A549 (cell line): ENCODE results near the gene ANXA2. TPM values are rescaled to one million over a fixed set of nuclear protein-coding genes. Genes with fewer than 3 reads are reported as not detected.
A peak's percentile ranks its signal among the peaks of the same experiment; 100 is the strongest.

Experiments used
- ATAC-seq, 2 experiments: fragments of 200-7000 bp in 1 of 2; fragments of >200 bp in 1 of 2; cut with Nextera tagmentation in 1 of 2; cut with Tn5 transposase in 1 of 2; 3 replicates each; pipeline versions ENCODE4 v1.8.0 to v1.9.1; 2018 to 2020; ENCODE audit warnings: mild to moderate bottlenecking in 1 of 2, moderate library complexity in 1 of 2
- CTCF ChIA-PET: fragments of 300-600 bp; sonication (Branson Sonifier 250); formaldehyde crosslinking; extraction: SDS; loops from one replicate; lab custom pipeline; 2021; ENCODE audit warnings: antibody characterized with exemption, inconsistent platforms; lab: Yijun Ruan, JAX
- POLR2A ChIA-PET: fragments of 350-600 bp; formaldehyde crosslinking; extraction: SDS; loops from one replicate; lab custom pipeline; 2021; ENCODE audit warnings: antibody characterized with exemption, inconsistent platforms; lab: Yijun Ruan, JAX
- DNase-seq, 2 experiments: peaks; one replicate each; pipeline versions ENCODE4 v3.0.0 to v3.0.0-alpha.2; 2011 to 2016; ENCODE audit warnings: low read depth in 1 of 2, low spot score in 1 of 2
- FAIRE-seq: peaks from 2 replicates; lab custom pipeline; 2011; peaks lifted over from hg19 to GRCh38; lab: Jason Lieb, UNC
- H3K27ac ChIP-seq, 2 experiments: fragments of >200 bp; sonication (Bioruptor Twin); formaldehyde crosslinking; 3 replicates each; pipeline ENCODE4 v1.5.1; 2016 to 2017
- H3K4me1 ChIP-seq: fragments of >200 bp; sonication (Bioruptor Twin); formaldehyde crosslinking; 3 replicates; pipeline ENCODE4 v1.6.1; 2016
- H3K4me2 ChIP-seq: fragments of >200 bp; sonication (Bioruptor Twin); formaldehyde crosslinking; 3 replicates; pipeline ENCODE4 v1.6.1; 2016
- H3K4me3 ChIP-seq: fragments of >200 bp; sonication (Bioruptor Twin); formaldehyde crosslinking; 3 replicates; pipeline ENCODE4 v1.5.1; 2016
- H3K9me3 ChIP-seq: fragments of >200 bp; sonication (Bioruptor Twin); formaldehyde crosslinking; 3 replicates; pipeline ENCODE4 v1.6.1; 2016
- BCL3 ChIP-seq: fragments of >200 bp; sonication (Bioruptor Twin); formaldehyde crosslinking; IDR thresholded peaks from 3 replicates; pipeline ENCODE4 v1.6.1; 2016
- CEBPB ChIP-seq, 2 experiments: fragments of >200 bp in 1 of 2; sonication (Bioruptor Twin) in 1 of 2; formaldehyde crosslinking in 1 of 2; IDR thresholded peaks; 2 replicates each; pipeline ENCODE4 v1.6.1; 2012 to 2016
- CHD2 ChIP-seq: fragments of 150-350 bp; IDR thresholded peaks from 2 replicates; pipeline ENCODE4 v1.6.1; 2014; ENCODE audit warnings: low read length; ENCODE audit not compliant: partially characterized antibody
- EP300 ChIP-seq, 2 experiments: fragments of >200 bp; sonication (Bioruptor Twin); formaldehyde crosslinking; IDR thresholded peaks; 2 replicates in 1 of 2; 3 replicates in 1 of 2; pipeline ENCODE4 v1.6.1; 2016 to 2017
- FOSB ChIP-seq: fragments of 250-450 bp; sonication (Bioruptor Pico); IDR thresholded peaks from 2 replicates; pipeline ENCODE4 v1.5.0; 2020; ENCODE audit warnings: mild to moderate bottlenecking, moderate library complexity
- FOSL2 ChIP-seq, 2 experiments: fragments of 450-650 bp in 1 of 2; fragments of >200 bp in 1 of 2; sonication (Bioruptor Twin) in 1 of 2; formaldehyde crosslinking; IDR thresholded peaks; 2 replicates each; pipeline versions ENCODE4 v1.5.0 to v1.6.1; 2016 to 2020; ENCODE audit warnings: mild to moderate bottlenecking in 1 of 2, moderate library complexity in 1 of 2
- FOXS1 ChIP-seq: fragments of 250-450 bp; sonication (Bioruptor Pico); IDR thresholded peaks from 2 replicates; pipeline ENCODE4 v1.5.0; 2020; ENCODE audit warnings: mild to moderate bottlenecking, moderate library complexity
- GATA3 ChIP-seq: IDR thresholded peaks from 2 replicates; pipeline ENCODE4 v1.6.1; 2012; ENCODE audit warnings: borderline replicate concordance
- HES2 ChIP-seq: fragments of >200 bp; sonication (Bioruptor Twin); formaldehyde crosslinking; IDR thresholded peaks from 2 replicates; pipeline ENCODE4 v1.6.1; 2016
- HOXA7 ChIP-seq: fragments of 250-450 bp; sonication (Bioruptor Pico); IDR thresholded peaks from 2 replicates; pipeline ENCODE4 v1.5.0; 2020; ENCODE audit warnings: mild to moderate bottlenecking, moderate library complexity
- HOXB13 ChIP-seq: fragments of 250-450 bp; sonication (Bioruptor Pico); IDR thresholded peaks from 2 replicates; pipeline ENCODE4 v1.5.0; 2020; ENCODE audit warnings: low read depth, mild to moderate bottlenecking, moderate library complexity
- JUN ChIP-seq, 2 experiments: fragments of >200 bp; sonication (Bioruptor Twin); formaldehyde crosslinking; IDR thresholded peaks; 2 replicates in 1 of 2; 3 replicates in 1 of 2; pipeline ENCODE4 v1.6.1; 2016 to 2017
- JUNB ChIP-seq: fragments of >200 bp; sonication (Bioruptor Twin); formaldehyde crosslinking; IDR thresholded peaks from 2 replicates; pipeline ENCODE4 v1.6.1; 2016
- KDM1A ChIP-seq: fragments of 200-600 bp; sonication (generic); IDR thresholded peaks from 2 replicates; pipeline ENCODE4 v1.6.1; 2016; ENCODE audit warnings: low read depth, mild to moderate bottlenecking
- MAFK ChIP-seq: fragments of 450-650 bp; IDR thresholded peaks from 2 replicates; pipeline ENCODE4 v1.6.1; 2014; ENCODE audit not compliant: partially characterized antibody
- MAX ChIP-seq: IDR thresholded peaks from 2 replicates; pipeline ENCODE4 v1.6.1; 2012
- MYC ChIP-seq: IDR thresholded peaks from 2 replicates; pipeline ENCODE4 v1.6.1; 2012; ENCODE audit warnings: mild to moderate bottlenecking, inconsistent platforms, low read length, improper control_type of control experiment, borderline replicate concordance
- POLR2A ChIP-seq: IDR thresholded peaks from 2 replicates; pipeline ENCODE4 v1.6.1; 2012; ENCODE audit warnings: mild to moderate bottlenecking, low read length
- POLR2AphosphoS2 ChIP-seq: conservative IDR thresholded peaks from 2 replicates; pipeline ENCODE4 v1.6.1; 2012; ENCODE audit warnings: low read length, improper control_type of control experiment, inconsistent platforms
- RCOR1 ChIP-seq: fragments of 150-350 bp; IDR thresholded peaks from 2 replicates; pipeline ENCODE4 v1.6.1; 2014; ENCODE audit warnings: antibody characterized with exemption, low read length, low read depth
- REST ChIP-seq: fragments of 200-600 bp; sonication (generic); IDR thresholded peaks from 2 replicates; pipeline ENCODE4 v1.6.1; 2016; ENCODE audit warnings: antibody characterized with exemption, mild to moderate bottlenecking, moderate library complexity
- RNF2 ChIP-seq: fragments of 200-600 bp; sonication (generic); IDR thresholded peaks from 2 replicates; pipeline ENCODE4 v1.6.1; 2016; ENCODE audit warnings: low read depth, mild to moderate bottlenecking, antibody characterized with exemption, moderate library complexity, borderline replicate concordance
- SMC3 ChIP-seq: fragments of >200 bp; sonication (Bioruptor Twin); formaldehyde crosslinking; IDR thresholded peaks from 3 replicates; pipeline ENCODE4 v1.6.1; 2018; ENCODE audit warnings: inconsistent platforms
- ZSCAN20 ChIP-seq: fragments of 250-450 bp; sonication (Bioruptor Pico); IDR thresholded peaks from 2 replicates; pipeline ENCODE4 v1.8.0; 2022; ENCODE audit warnings: mild to moderate bottlenecking, moderate library complexity
- WGBS: methylation state at CpG from one replicate; pipeline ENCODE4 v1.1.6; 2017; ENCODE audit errors: missing lambda C conversion rate; 5-methylcytosine and 5-hydroxymethylcytosine counted together
- polyA plus RNA-seq, 4 experiments: library from polyadenylated mRNA; depleted of rRNA in 3 of 4; stranded (reverse); fragments of >200 nt; fragmentation: RNase III in 1 of 4; extraction: RNeasy Plus Mini Kit Qiagen cat#74134 plus additional on column Dnase treatment in 1 of 4; gene quantifications; 2 replicates in 3 of 4; 3 replicates in 1 of 4; pipeline ENCODE4 v1.2.3, GENCODE V29; 2011 to 2017
- TF ChIP-seq, protein P1 (sequence below): fragments of 250-450 bp; sonication (Bioruptor Pico); IDR thresholded peaks from 2 replicates; pipeline ENCODE4 v1.5.0; 2020; ENCODE audit warnings: low read depth, mild to moderate bottlenecking, moderate library complexity
- TF ChIP-seq, protein P2 (sequence below): fragments of 250-450 bp; sonication (Bioruptor Pico); IDR thresholded peaks from 2 replicates; pipeline ENCODE4 v1.5.0; 2021; ENCODE audit warnings: mild to moderate bottlenecking, moderate library complexity, borderline replicate concordance

The ANXA2 gene
- polyA plus RNA-seq, 2 of the 4 experiments (the other 2 are of a cell fraction): 4,707 to 5,746 TPM

DNA sequence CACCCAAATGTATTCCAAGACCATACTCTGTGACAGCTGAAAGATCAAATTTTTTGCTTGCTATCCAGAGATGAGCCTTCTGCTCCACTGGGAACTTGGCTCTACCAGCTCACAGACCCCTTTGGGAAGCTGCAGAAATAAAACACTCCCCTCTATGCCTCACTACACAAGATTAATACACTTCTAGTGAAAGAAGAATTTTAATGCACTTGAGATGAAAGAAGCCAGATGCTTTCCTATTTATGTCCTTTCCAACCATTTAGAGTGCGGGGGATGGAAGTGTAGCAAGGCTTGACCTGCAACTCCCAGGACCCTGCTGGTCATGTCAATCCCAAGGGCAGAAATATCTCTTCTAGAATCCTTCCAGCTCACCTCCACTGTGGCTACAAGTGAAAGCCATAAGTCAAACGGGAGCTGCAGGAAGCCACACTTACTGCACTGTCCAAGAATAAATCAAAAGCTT is 34.7 kb downstream of the ANXA2 start (continued):
- TF ChIP-seq HOXB13 (CRISPR knock-in tag) (no peak), BCL3 (no peak), SMC3 (no peak)

GRCh38 chr15:60362321-60363086 is 35.3 kb downstream of the ANXA2 start:
- Histone ChIP-seq H3K4me3 (peak overlapping the region; percentile 2; the same call in 1 of the 3 replicates), H3K27ac (peak overlapping the region; percentile 75 to 86), H3K4me2 (peak overlapping the region; percentile 68), H3K9me3 (no peaks in the 10 kb centered on the region), H3K4me1 (peaks cover 81% of the 10 kb centered on the region)
- POLR2A ChIA-PET: interaction anchor here (0.7 to 5.9 kb wide), 11 partner anchors 9 to 44 kb away, joined by 3 to 75 read pairs (median 5); partner anchors contain the start of gene ANXA2
- ATAC-seq (peak; percentile 15 to 35; a peak in 5 of 6 replicates), DNase-seq (peak; percentile 64 to 86), FAIRE-seq (no peak)
- 28% methylated on average over 8 of the region's 8 CpGs for WGBS
- CTCF ChIA-PET: interaction anchor here (0.6 to 12.0 kb wide), 21 partner anchors 8 to 671 kb away, joined by 3 to 174 read pairs (median 6); partner anchors contain the start of gene ANXA2
- TF ChIP-seq POLR2A: no peak
- peak; percentile 60; the same call in 1 of the 2 replicates for TF ChIP-seq FOSL2 (IDR thresholded peaks at IDR 0.05)
- TF ChIP-seq FOSL2 (CRISPR knock-in tag; IDR thresholded peaks at IDR 0.05): peak; percentile 58
- TF ChIP-seq REST: no peak
- peak; percentile 62 for TF ChIP-seq JUNB
- TF ChIP-seq, protein P1, sequence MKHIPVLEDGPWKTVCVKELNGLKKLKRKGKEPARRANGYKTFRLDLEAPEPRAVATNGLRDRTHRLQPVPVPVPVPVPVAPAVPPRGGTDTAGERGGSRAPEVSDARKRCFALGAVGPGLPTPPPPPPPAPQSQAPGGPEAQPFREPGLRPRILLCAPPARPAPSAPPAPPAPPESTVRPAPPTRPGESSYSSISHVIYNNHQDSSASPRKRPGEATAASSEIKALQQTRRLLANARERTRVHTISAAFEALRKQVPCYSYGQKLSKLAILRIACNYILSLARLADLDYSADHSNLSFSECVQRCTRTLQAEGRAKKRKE (CRISPR knock-in tag): no peak
- no peak for TF ChIP-seq HES2
- TF ChIP-seq BCL3: no peak
- TF ChIP-seq FOSB: 0 out of 2 replicates have a peak, but pooled peaks have one; percentile 9
- TF ChIP-seq RCOR1: no peak
- no peak for TF ChIP-seq RNF2
- no peak for TF ChIP-seq MAFK
- no peak for TF ChIP-seq CHD2
- TF ChIP-seq MYC: peak; percentile 72
- peak in 1 of 2 experiments; percentile 16; a peak in 2 of 5 replicates for TF ChIP-seq EP300 (IDR thresholded peaks at IDR 0.05)
- peak; percentile 39 to 40; a peak in 2 of 4 replicates for TF ChIP-seq CEBPB (IDR thresholded peaks at IDR 0.05)
- TF ChIP-seq JUN (IDR thresholded peaks at IDR 0.05): no peak; a peak in 4 of 5 replicates
- TF ChIP-seq KDM1A: no peak
- TF ChIP-seq ZSCAN20 (CRISPR knock-in tag): no peak
- TF ChIP-seq, protein P2, sequence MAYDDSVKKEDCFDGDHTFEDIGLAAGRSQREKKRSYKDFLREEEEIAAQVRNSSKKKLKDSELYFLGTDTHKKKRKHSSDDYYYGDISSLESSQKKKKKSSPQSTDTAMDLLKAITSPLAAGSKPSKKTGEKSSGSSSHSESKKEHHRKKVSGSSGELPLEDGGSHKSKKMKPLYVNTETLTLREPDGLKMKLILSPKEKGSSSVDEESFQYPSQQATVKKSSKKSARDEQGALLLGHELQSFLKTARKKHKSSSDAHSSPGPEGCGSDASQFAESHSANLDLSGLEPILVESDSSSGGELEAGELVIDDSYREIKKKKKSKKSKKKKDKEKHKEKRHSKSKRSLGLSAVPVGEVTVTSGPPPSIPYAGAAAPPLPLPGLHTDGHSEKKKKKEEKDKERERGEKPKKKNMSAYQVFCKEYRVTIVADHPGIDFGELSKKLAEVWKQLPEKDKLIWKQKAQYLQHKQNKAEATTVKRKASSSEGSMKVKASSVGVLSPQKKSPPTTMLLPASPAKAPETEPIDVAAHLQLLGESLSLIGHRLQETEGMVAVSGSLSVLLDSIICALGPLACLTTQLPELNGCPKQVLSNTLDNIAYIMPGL: 0 out of 2 replicates have a peak, but pooled peaks have one; percentile 27
- TF ChIP-seq HOXA7 (CRISPR knock-in tag): peak; percentile 8; the same call in 1 of the 2 replicates
- no peak for TF ChIP-seq FOXS1 (CRISPR knock-in tag)
- TF ChIP-seq GATA3: peak; percentile 76; the same call in 1 of the 2 replicates
- peak; percentile 69; the same call in 1 of the 2 replicates for TF ChIP-seq MAX
- TF ChIP-seq POLR2AphosphoS2: no peak; the same call in 1 of the 2 replicates
